ENCODE results near the gene MGA. TPM values are rescaled to one million over a fixed set of nuclear protein-coding genes. Genes with fewer than 3 reads are reported as not detected.

MGA gene
- total and polyA plus RNA-seq, 2 experiments from 2014 or later = 42.6 to 58.9 TPM

GRCh38 chr15:41814534-41814933 is 154.3 kb downstream of the MGA start:
- TF ChIP-seq STAT1 (IDR thresholded peaks at IDR 0.05; ENCODE audit: unreplicated experiment) = no peak
- no peak for TF ChIP-seq ZNF114 (CRISPR knock-in tag; IDR thresholded peaks at IDR 0.05)
- no peak for TF ChIP-seq REST (IDR thresholded peaks at IDR 0.05; ENCODE audit: unreplicated experiment)
- TF ChIP-seq POLR2AphosphoS5 (IDR thresholded peaks at IDR 0.05; ENCODE audit: low read depth) = no peak
- TF ChIP-seq JUNB (IDR thresholded peaks at IDR 0.05; ENCODE audit: unreplicated experiment) = no peak
- TF ChIP-seq ZNF331 (CRISPR knock-in tag; IDR thresholded peaks at IDR 0.05; ENCODE audit: low read depth) = no peak
- TF ChIP-seq, protein P1, sequence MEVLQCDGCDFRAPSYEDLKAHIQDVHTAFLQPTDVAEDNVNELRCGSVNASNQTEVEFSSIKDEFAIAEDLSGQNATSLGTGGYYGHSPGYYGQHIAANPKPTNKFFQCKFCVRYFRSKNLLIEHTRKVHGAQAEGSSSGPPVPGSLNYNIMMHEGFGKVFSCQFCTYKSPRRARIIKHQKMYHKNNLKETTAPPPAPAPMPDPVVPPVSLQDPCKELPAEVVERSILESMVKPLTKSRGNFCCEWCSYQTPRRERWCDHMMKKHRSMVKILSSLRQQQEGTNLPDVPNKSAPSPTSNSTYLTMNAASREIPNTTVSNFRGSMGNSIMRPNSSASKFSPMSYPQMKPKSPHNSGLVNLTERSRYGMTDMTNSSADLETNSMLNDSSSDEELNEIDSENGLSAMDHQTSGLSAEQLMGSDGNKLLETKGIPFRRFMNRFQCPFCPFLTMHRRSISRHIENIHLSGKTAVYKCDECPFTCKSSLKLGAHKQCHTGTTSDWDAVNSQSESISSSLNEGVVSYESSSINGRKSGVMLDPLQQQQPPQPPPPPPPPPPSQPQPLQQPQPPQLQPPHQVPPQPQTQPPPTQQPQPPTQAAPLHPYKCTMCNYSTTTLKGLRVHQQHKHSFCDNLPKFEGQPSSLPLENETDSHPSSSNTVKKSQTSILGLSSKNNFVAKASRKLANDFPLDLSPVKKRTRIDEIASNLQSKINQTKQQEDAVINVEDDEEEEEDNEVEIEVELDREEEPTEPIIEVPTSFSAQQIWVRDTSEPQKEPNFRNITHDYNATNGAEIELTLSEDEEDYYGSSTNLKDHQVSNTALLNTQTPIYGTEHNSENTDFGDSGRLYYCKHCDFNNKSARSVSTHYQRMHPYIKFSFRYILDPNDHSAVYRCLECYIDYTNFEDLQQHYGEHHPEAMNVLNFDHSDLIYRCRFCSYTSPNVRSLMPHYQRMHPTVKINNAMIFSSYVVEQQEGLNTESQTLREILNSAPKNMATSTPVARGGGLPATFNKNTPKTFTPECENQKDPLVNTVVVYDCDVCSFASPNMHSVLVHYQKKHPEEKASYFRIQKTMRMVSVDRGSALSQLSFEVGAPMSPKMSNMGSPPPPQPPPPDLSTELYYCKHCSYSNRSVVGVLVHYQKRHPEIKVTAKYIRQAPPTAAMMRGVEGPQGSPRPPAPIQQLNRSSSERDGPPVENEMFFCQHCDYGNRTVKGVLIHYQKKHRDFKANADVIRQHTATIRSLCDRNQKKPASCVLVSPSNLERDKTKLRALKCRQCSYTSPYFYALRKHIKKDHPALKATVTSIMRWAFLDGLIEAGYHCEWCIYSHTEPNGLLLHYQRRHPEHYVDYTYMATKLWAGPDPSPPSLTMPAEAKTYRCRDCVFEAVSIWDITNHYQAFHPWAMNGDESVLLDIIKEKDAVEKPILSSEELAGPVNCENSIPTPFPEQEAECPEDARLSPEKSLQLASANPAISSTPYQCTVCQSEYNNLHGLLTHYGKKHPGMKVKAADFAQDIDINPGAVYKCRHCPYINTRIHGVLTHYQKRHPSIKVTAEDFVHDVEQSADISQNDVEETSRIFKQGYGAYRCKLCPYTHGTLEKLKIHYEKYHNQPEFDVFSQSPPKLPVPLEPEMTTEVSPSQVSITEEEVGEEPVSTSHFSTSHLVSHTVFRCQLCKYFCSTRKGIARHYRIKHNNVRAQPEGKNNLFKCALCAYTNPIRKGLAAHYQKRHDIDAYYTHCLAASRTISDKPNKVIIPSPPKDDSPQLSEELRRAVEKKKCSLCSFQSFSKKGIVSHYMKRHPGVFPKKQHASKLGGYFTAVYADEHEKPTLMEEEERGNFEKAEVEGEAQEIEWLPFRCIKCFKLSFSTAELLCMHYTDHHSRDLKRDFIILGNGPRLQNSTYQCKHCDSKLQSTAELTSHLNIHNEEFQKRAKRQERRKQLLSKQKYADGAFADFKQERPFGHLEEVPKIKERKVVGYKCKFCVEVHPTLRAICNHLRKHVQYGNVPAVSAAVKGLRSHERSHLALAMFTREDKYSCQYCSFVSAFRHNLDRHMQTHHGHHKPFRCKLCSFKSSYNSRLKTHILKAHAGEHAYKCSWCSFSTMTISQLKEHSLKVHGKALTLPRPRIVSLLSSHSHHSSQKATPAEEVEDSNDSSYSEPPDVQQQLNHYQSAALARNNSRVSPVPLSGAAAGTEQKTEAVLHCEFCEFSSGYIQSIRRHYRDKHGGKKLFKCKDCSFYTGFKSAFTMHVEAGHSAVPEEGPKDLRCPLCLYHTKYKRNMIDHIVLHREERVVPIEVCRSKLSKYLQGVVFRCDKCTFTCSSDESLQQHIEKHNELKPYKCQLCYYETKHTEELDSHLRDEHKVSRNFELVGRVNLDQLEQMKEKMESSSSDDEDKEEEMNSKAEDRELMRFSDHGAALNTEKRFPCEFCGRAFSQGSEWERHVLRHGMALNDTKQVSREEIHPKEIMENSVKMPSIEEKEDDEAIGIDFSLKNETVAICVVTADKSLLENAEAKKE (CRISPR knock-in tag; IDR thresholded peaks at IDR 0.05) = no peak
- no peak for TF ChIP-seq EZH2phosphoT487 (IDR thresholded peaks at IDR 0.05; ENCODE audit: unreplicated experiment)
- TF ChIP-seq ETS1 (IDR thresholded peaks at IDR 0.05) = no peak
- no peak for TF ChIP-seq EZH2 (IDR thresholded peaks at IDR 0.05; ENCODE audit: low read depth, unreplicated experiment)
- TF ChIP-seq CTCF (conservative IDR thresholded peaks at IDR 0.05; ENCODE audit: low read depth in 2 of 2) = no peak
- no peak for TF ChIP-seq NANOG (IDR thresholded peaks at IDR 0.05; ENCODE audit: borderline replicate concordance)
- TF ChIP-seq CREB1 (CRISPR knock-in tag; IDR thresholded peaks at IDR 0.05; ENCODE audit: low read depth) = no peak
- Histone ChIP-seq H3K27me3 (ENCODE audit: insufficient read depth) (no peaks in the 10 kb centered on the region), H3K4me2 (no peak overlapping the region), H3K4me3 (no peak overlapping the region), H3K27ac (ENCODE audit: low read depth) (no peak overlapping the region), H2AFZ (no peak overlapping the region), H3K4me1 (ENCODE audit: insufficient read depth) (no peaks in the 10 kb centered on the region), H4K20me1 (replicated peaks; ENCODE audit: insufficient read depth) (no peaks in the 10 kb centered on the region), H3K36me3 (ENCODE audit: insufficient read depth) (no peaks in the 10 kb centered on the region), H3K79me2 (replicated peaks; ENCODE audit: insufficient read depth) (no peaks in the 10 kb centered on the region), H3F3A (replicated peaks; ENCODE audit: low read depth) (no peaks in the 10 kb centered on the region), H3K9me2 (ENCODE audit: insufficient read depth) (no peaks in the 10 kb centered on the region)
- H3K4me1 Mint-ChIP-seq = 0 out of 3 replicates have a peak, but pooled peaks cover 5% of the 10 kb centered on the region
- no peaks in the 10 kb centered on the region for H3K9me3 Mint-ChIP-seq
- H3K27ac Mint-ChIP-seq = no peak overlapping the region
- H3K27me3 Mint-ChIP-seq (ENCODE audit: insufficient read depth, low read depth, poor library complexity) = peaks cover 4% of the 10 kb centered on the region
- H3K36me3 Mint-ChIP-seq (ENCODE audit: low read depth) = no peaks in the 10 kb centered on the region; the same call in 2 of the 3 replicates
- DNase-seq (ENCODE audit: low spot score) (no peak), ATAC-seq (no peak)
- H3K4me3 Mint-ChIP-seq = no peak overlapping the region
